GM23248 (cell line): ENCODE results near the gene MRPL20. TPM values are rescaled to one million over a fixed set of nuclear protein-coding genes. Genes with fewer than 3 reads are reported as not detected.

ENCODE experiments used
- DNase-seq: peaks from one replicate; pipeline ENCODE4 v3.0.0-alpha.2; 2015
- H2AFZ ChIP-seq: fragments of 200-600 bp; sonication (generic); 2 replicates; pipeline ENCODE4 v1.6.1; 2016; ENCODE audit warnings: antibody characterized with exemption
- H3F3A ChIP-seq: fragments of 200-600 bp; sonication (generic); 2 replicates; pipeline ENCODE4 v1.6.1; 2016; ENCODE audit warnings: mild to moderate bottlenecking, antibody characterized with exemption, mixed run types; ENCODE audit not compliant: insufficient read depth
- H3K27ac ChIP-seq: fragments of 200-600 bp; sonication (generic); 2 replicates; pipeline ENCODE4 v1.5.1; 2016; ENCODE audit warnings: mild to moderate bottlenecking
- H3K27me3 ChIP-seq: fragments of 200-600 bp; sonication (generic); replicated peaks from 2 replicates; pipeline ENCODE4 v1.6.1; 2016; ENCODE audit warnings: mild to moderate bottlenecking; ENCODE audit not compliant: insufficient read depth
- H3K36me3 ChIP-seq: fragments of 200-600 bp; sonication (generic); 2 replicates; pipeline ENCODE4 v1.6.1; 2016; ENCODE audit warnings: low read depth, mild to moderate bottlenecking
- H3K4me1 ChIP-seq: fragments of 200-600 bp; sonication (generic); 2 replicates; pipeline ENCODE4 v1.6.1; 2016; ENCODE audit warnings: mild to moderate bottlenecking; ENCODE audit not compliant: insufficient read depth
- H3K4me2 ChIP-seq: fragments of 200-600 bp; sonication (generic); one replicate; pipeline ENCODE4 v1.6.1; 2016; ENCODE audit warnings: mild to moderate bottlenecking; ENCODE audit not compliant: unreplicated experiment
- H3K4me3 ChIP-seq: fragments of 200-600 bp; sonication (generic); 2 replicates; pipeline ENCODE4 v1.5.1; 2016; ENCODE audit warnings: mild to moderate bottlenecking
- H3K79me2 ChIP-seq: fragments of 200-600 bp; sonication (generic); 2 replicates; pipeline ENCODE4 v1.6.1; 2016; ENCODE audit warnings: mild to moderate bottlenecking; ENCODE audit not compliant: insufficient read depth
- H3K9ac ChIP-seq: fragments of 200-600 bp; sonication (generic); 2 replicates; pipeline ENCODE4 v1.6.1; 2016; ENCODE audit warnings: mild to moderate bottlenecking
- H3K9me2 ChIP-seq: fragments of 200-600 bp; sonication (generic); 2 replicates; pipeline ENCODE4 v1.6.1; 2016; ENCODE audit warnings: mixed run types, mild to moderate bottlenecking, moderate library complexity; ENCODE audit not compliant: insufficient read depth
- H3K9me3 ChIP-seq: fragments of 200-600 bp; sonication (generic); one replicate; pipeline ENCODE4 v1.6.1; 2017; ENCODE audit warnings: low read depth
- H4K20me1 ChIP-seq: fragments of 200-600 bp; sonication (generic); 2 replicates; pipeline ENCODE4 v1.6.0; 2016; ENCODE audit not compliant: insufficient read depth
- EZH2 ChIP-seq: fragments of 200-600 bp; sonication (generic); IDR thresholded peaks from 2 replicates; pipeline ENCODE4 v1.6.1; 2018; ENCODE audit warnings: antibody characterized with exemption, mild to moderate bottlenecking; ENCODE audit not compliant: insufficient read depth, poor library complexity, severe bottlenecking
- EZH2phosphoT487 ChIP-seq: fragments of 200-600 bp; sonication (generic); IDR thresholded peaks from 2 replicates; pipeline ENCODE4 v1.6.1; 2018; ENCODE audit warnings: antibody characterized with exemption, moderate library complexity, mild to moderate bottlenecking, low read depth; ENCODE audit not compliant: insufficient read depth
- WGBS, 2 experiments: methylation state at CpG; one replicate each; pipeline ENCODE4 v1.1.6; 2015 to 2017; ENCODE audit warnings: low lambda C conversion rate in 2 of 2, low coverage in 1 of 2; ENCODE audit errors: missing lambda C conversion rate in 2 of 2; 5-methylcytosine and 5-hydroxymethylcytosine counted together
- in situ Hi-C: fragments of 300-500 bp; cut with MboI; formaldehyde crosslinking; loops from 2 replicates; pipeline ENCODE4 v1.15.0; 2020
- polyA plus RNA-seq: library from polyadenylated mRNA; unstranded; fragments of >200 nt; fragmentation: Nextera tagmentation; extraction: Ambion mirVana; gene quantifications from 2 replicates; pipeline ENCODE4 v1.2.1, GENCODE V29; 2016
- total RNA-seq: library from RNA; depleted of rRNA; stranded (reverse); fragments of >200 nt; shearing (Covaris generic); gene quantifications from 2 replicates; pipeline ENCODE4 v1.2.3, GENCODE V29; 2014

The MRPL20 gene
- total and polyA plus RNA-seq, 2 experiments from 2014 or later: 88.9 to 181 TPM

GRCh38 chr1:1357871-1358432 lies 49.1 kb downstream of the MRPL20 start:
- Histone ChIP-seq H3K4me3 (peak overlapping the region; percentile 94), H4K20me1 (no peaks in the 10 kb centered on the region; the same call in 1 of the 2 replicates), H3K27me3 (no peaks in the 10 kb centered on the region), H3F3A (peaks cover 41% of the 10 kb centered on the region), H3K9ac (peak overlapping the region; percentile 96), H3K9me2 (no peaks in the 10 kb centered on the region), H2AFZ (no peak overlapping the region), H3K4me1 (peaks cover 38% of the 10 kb centered on the region), H3K27ac (peak overlapping the region; percentile 99), H3K79me2 (peaks cover 64% of the 10 kb centered on the region), H3K4me2 (peak overlapping the region; percentile 80), H3K36me3 (peaks cover 6% of the 10 kb centered on the region; the same call in 1 of the 2 replicates), H3K9me3 (no peaks in the 10 kb centered on the region)
- 0% methylated on average over 17 of the region's 18 CpGs for WGBS, 2 experiments
- in situ Hi-C loops: no loop called here
- TF ChIP-seq EZH2phosphoT487: no peak
- TF ChIP-seq EZH2: no peak
- peak; percentile 73 for DNase-seq

- TF ChIP-seq EZH2phosphoT487: no peak
- no peak for TF ChIP-seq EZH2
- H3F3A ChIP-seq: peaks cover 47% of the 10 kb centered on the region
- H3K9me2 ChIP-seq: no peaks in the 10 kb centered on the region
- in situ Hi-C loops: no loop called here
- peaks cover 74% of the 10 kb centered on the region for H3K79me2 ChIP-seq
- DNase-seq: peak; percentile 61
- peak overlapping the region; percentile 96 for H3K9ac ChIP-seq
- H3K27ac ChIP-seq: peak overlapping the region; percentile 99
- H4K20me1 ChIP-seq: no peaks in the 10 kb centered on the region; the same call in 1 of the 2 replicates
- WGBS, 2 experiments: 5 to 8% methylated on average over 17 to 26 of the region's 26 CpGs
- H3K4me1 ChIP-seq: peaks cover 43% of the 10 kb centered on the region
- H3K27me3 ChIP-seq: no peaks in the 10 kb centered on the region
- H3K4me2 ChIP-seq: peak overlapping the region; percentile 80
- H3K36me3 ChIP-seq: peaks cover 6% of the 10 kb centered on the region; the same call in 1 of the 2 replicates
- no peak overlapping the region for H2AFZ ChIP-seq
- H3K4me3 ChIP-seq: peak overlapping the region; percentile 94
- no peaks in the 10 kb centered on the region for H3K9me3 ChIP-seq
These were observed 50.2 kb downstream of the MRPL20 start for GRCh38 chr1:1356796-1357401.

GRCh38 chr1:1356166-1356795 lies 50.8 kb downstream of the MRPL20 start:
- 17% methylated on average over 8 of the region's 8 CpGs; no CpG with 5 or more reads in 1 of the 2 experiments for WGBS, 2 experiments
- peak overlapping the region; percentile 80 for H3K4me2 ChIP-seq

GRCh38 chr1:1355416-1355815 lies 51.7 kb downstream of the MRPL20 start:
- H3F3A ChIP-seq: peaks cover 36% of the 10 kb centered on the region
- H3K27ac ChIP-seq: 0 out of 2 replicates have a peak overlapping the region, but pooled peaks have one; percentile 20
- peak overlapping the region; percentile 94 for H3K4me3 ChIP-seq
- peak; percentile 77 for DNase-seq
- H3K9me2 ChIP-seq: no peaks in the 10 kb centered on the region
- peak overlapping the region; percentile 96 for H3K9ac ChIP-seq
- in situ Hi-C loops: no loop called here
- TF ChIP-seq EZH2: no peak
- TF ChIP-seq EZH2phosphoT487: no peak
- peaks cover 30% of the 10 kb centered on the region for H3K4me1 ChIP-seq
- no peaks in the 10 kb centered on the region for H3K27me3 ChIP-seq
- H4K20me1 ChIP-seq: no peaks in the 10 kb centered on the region; the same call in 1 of the 2 replicates
- H3K9me3 ChIP-seq: no peaks in the 10 kb centered on the region
- H3K4me2 ChIP-seq: peak overlapping the region; percentile 80
- WGBS, 2 experiments: 11 to 12% methylated on average over 28 to 45 of the region's 52 CpGs
- peaks cover 69% of the 10 kb centered on the region for H3K79me2 ChIP-seq
- H2AFZ ChIP-seq: no peak overlapping the region
- H3K36me3 ChIP-seq: peaks cover 6% of the 10 kb centered on the region; the same call in 1 of the 2 replicates

More at GRCh38 chr1:1356166-1356795, 50.8 kb downstream of the MRPL20 start:
- peaks cover 37% of the 10 kb centered on the region for H3K4me1 ChIP-seq
- no peaks in the 10 kb centered on the region for H3K9me2 ChIP-seq
- no peaks in the 10 kb centered on the region for H3K9me3 ChIP-seq
- DNase-seq: no peak
- H3K79me2 ChIP-seq: peaks cover 75% of the 10 kb centered on the region
- no peaks in the 10 kb centered on the region; the same call in 1 of the 2 replicates for H4K20me1 ChIP-seq
- peak overlapping the region; percentile 20; the same call in 1 of the 2 replicates for H3K27ac ChIP-seq
- peak overlapping the region; percentile 94 for H3K4me3 ChIP-seq
- no peak for TF ChIP-seq EZH2phosphoT487
- TF ChIP-seq EZH2: no peak
- peaks cover 42% of the 10 kb centered on the region for H3F3A ChIP-seq
- H3K27me3 ChIP-seq: no peaks in the 10 kb centered on the region
- in situ Hi-C loops: no loop called here
- H3K36me3 ChIP-seq: peaks cover 6% of the 10 kb centered on the region; the same call in 1 of the 2 replicates
- H2AFZ ChIP-seq: no peak overlapping the region
- peak overlapping the region; percentile 96 for H3K9ac ChIP-seq
